ENCODE data around the gene ATP11B.

DNA sequence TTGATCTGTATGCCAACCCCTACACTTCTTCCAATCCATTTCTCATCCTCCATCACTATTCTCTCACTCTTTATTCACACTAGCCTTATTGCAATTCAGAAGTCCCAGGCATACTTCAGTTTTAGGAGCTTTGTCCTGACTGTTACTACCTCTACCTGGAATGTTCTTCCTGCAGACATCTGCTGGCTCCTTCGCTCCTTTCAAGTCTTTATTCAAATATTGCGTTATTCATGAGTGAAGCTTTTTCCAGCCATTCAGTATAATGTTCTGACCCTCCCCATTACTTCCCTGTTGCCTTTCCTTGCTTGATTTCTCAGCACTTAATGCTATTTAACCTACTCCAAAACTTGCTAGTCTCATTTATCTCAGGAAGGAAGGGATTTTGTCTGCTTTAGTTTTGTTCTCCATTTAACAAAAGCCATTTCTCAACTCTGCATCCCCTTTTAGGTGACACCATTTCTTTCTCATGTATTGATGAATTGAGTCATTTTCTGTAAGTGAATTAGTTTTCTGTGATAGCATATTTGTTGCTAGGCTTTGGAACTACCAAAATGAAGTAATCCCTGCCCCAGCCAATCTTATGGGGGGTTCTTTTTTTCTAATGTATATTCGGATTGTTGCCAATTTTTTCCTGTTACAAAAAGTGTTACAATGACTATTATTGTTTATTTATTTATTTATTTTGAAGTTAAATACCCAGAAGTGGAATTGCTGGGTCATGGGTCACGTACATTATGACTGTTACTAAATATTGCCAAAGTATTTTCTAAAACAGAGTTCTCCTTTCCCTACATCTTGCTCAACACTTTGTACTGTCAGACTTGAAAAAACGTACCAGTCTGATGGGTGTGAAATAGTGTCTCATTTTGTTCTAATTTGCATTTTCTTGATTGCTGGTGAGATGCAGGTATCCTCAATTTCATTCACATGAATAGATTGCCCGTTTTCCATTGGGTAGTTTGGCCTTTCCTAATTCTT lies 9.4 kb downstream of the ATP11B start:
- TF ChIP-seq, protein P1, sequence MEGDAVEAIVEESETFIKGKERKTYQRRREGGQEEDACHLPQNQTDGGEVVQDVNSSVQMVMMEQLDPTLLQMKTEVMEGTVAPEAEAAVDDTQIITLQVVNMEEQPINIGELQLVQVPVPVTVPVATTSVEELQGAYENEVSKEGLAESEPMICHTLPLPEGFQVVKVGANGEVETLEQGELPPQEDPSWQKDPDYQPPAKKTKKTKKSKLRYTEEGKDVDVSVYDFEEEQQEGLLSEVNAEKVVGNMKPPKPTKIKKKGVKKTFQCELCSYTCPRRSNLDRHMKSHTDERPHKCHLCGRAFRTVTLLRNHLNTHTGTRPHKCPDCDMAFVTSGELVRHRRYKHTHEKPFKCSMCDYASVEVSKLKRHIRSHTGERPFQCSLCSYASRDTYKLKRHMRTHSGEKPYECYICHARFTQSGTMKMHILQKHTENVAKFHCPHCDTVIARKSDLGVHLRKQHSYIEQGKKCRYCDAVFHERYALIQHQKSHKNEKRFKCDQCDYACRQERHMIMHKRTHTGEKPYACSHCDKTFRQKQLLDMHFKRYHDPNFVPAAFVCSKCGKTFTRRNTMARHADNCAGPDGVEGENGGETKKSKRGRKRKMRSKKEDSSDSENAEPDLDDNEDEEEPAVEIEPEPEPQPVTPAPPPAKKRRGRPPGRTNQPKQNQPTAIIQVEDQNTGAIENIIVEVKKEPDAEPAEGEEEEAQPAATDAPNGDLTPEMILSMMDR (conservative IDR thresholded peaks at IDR 0.05; ENCODE audit: low read depth in 2 of 2) = no peak
- TF ChIP-seq EZH2 (IDR thresholded peaks at IDR 0.05; ENCODE audit: low read depth, unreplicated experiment) = no peak
- TF ChIP-seq EZH2phosphoT487 (IDR thresholded peaks at IDR 0.05; ENCODE audit: unreplicated experiment) = no peak
- no peak for TF ChIP-seq POLR2AphosphoS5 (IDR thresholded peaks at IDR 0.05; ENCODE audit: low read depth)
- no peak for TF ChIP-seq CREB1 (CRISPR knock-in tag; IDR thresholded peaks at IDR 0.05; ENCODE audit: low read depth)
- TF ChIP-seq, protein P2, sequence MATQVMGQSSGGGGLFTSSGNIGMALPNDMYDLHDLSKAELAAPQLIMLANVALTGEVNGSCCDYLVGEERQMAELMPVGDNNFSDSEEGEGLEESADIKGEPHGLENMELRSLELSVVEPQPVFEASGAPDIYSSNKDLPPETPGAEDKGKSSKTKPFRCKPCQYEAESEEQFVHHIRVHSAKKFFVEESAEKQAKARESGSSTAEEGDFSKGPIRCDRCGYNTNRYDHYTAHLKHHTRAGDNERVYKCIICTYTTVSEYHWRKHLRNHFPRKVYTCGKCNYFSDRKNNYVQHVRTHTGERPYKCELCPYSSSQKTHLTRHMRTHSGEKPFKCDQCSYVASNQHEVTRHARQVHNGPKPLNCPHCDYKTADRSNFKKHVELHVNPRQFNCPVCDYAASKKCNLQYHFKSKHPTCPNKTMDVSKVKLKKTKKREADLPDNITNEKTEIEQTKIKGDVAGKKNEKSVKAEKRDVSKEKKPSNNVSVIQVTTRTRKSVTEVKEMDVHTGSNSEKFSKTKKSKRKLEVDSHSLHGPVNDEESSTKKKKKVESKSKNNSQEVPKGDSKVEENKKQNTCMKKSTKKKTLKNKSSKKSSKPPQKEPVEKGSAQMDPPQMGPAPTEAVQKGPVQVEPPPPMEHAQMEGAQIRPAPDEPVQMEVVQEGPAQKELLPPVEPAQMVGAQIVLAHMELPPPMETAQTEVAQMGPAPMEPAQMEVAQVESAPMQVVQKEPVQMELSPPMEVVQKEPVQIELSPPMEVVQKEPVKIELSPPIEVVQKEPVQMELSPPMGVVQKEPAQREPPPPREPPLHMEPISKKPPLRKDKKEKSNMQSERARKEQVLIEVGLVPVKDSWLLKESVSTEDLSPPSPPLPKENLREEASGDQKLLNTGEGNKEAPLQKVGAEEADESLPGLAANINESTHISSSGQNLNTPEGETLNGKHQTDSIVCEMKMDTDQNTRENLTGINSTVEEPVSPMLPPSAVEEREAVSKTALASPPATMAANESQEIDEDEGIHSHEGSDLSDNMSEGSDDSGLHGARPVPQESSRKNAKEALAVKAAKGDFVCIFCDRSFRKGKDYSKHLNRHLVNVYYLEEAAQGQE (IDR thresholded peaks at IDR 0.05; ENCODE audit: unreplicated experiment) = no peak
- TF ChIP-seq ZNF331 (CRISPR knock-in tag; IDR thresholded peaks at IDR 0.05; ENCODE audit: low read depth) = no peak
- TF ChIP-seq, protein P3, sequence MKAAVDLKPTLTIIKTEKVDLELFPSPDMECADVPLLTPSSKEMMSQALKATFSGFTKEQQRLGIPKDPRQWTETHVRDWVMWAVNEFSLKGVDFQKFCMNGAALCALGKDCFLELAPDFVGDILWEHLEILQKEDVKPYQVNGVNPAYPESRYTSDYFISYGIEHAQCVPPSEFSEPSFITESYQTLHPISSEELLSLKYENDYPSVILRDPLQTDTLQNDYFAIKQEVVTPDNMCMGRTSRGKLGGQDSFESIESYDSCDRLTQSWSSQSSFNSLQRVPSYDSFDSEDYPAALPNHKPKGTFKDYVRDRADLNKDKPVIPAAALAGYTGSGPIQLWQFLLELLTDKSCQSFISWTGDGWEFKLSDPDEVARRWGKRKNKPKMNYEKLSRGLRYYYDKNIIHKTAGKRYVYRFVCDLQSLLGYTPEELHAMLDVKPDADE (IDR thresholded peaks at IDR 0.05) = no peak
- TF ChIP-seq STAT1 (IDR thresholded peaks at IDR 0.05; ENCODE audit: unreplicated experiment) = no peak
- no peak for TF ChIP-seq ZNF114 (CRISPR knock-in tag; IDR thresholded peaks at IDR 0.05)
